IMR-90 (cell line): ENCODE data around the gene TPM3. TPM values are rescaled to one million over a fixed set of nuclear protein-coding genes. Genes with fewer than 3 reads are reported as not detected.

ENCODE experiments used
- ATAC-seq: fragments of 200-7000 bp; cut with Tn5 transposase; 2 replicates; pipeline ENCODE4 v1.9.1; 2020; ENCODE audit warnings: low read depth, mild to moderate bottlenecking, moderate library complexity
- BruUV-seq: library from RNA; stranded (reverse); fragments of 400-500 nt; replicated peaks from 2 replicates; lab custom pipeline; 2021; lab: Mats Ljungman, UMichigan
- CTCF ChIA-PET: fragments of 300-600 bp; formaldehyde crosslinking; extraction: SDS; loops from one replicate; lab custom pipeline; 2021; ENCODE audit warnings: antibody characterized with exemption; lab: Yijun Ruan, JAX
- POLR2A ChIA-PET: fragments of 300-600 bp; sonication (Branson Sonifier 250); formaldehyde crosslinking; loops from one replicate; lab custom pipeline; 2022; ENCODE audit warnings: antibody characterized with exemption; ENCODE audit not compliant: unreplicated experiment; lab: Charles Lee
- DNase-seq: peaks from one replicate; pipeline ENCODE4 v3.0.0; 2013
- H2AFZ ChIP-seq: replicated peaks from 2 replicates; pipeline ENCODE3; 2013; ENCODE audit warnings: low read length, mild to moderate bottlenecking; ENCODE audit not compliant: poor library complexity
- H2AK5ac ChIP-seq: 2 replicates; pipeline ENCODE4 v1.6.1; 2013; ENCODE audit warnings: low read depth, low read length, inconsistent platforms
- H2AK9ac ChIP-seq: replicated peaks from 2 replicates; pipeline ENCODE3; 2013; ENCODE audit warnings: mild to moderate bottlenecking, low read depth, low read length, moderate library complexity; ENCODE audit not compliant: poor library complexity
- H2BK120ac ChIP-seq: 2 replicates; pipeline ENCODE4 v1.6.1; 2013; ENCODE audit warnings: low read depth, low read length, inconsistent platforms
- H2BK15ac ChIP-seq: 3 replicates; pipeline ENCODE4 v1.6.1; 2013; ENCODE audit warnings: low read depth, low read length, inconsistent platforms
- H2BK20ac ChIP-seq: 2 replicates; pipeline ENCODE4 v1.6.1; 2013; ENCODE audit warnings: low read depth, mild to moderate bottlenecking, inconsistent platforms, low read length, moderate library complexity
- H2BK5ac ChIP-seq: 2 replicates; pipeline ENCODE4 v1.6.1; 2013; ENCODE audit warnings: mild to moderate bottlenecking, low read depth, low read length, inconsistent platforms; ENCODE audit not compliant: poor library complexity, severe bottlenecking
- H3K14ac ChIP-seq: replicated peaks from 2 replicates; pipeline ENCODE4 v1.6.1; 2013; ENCODE audit warnings: low read depth, low read length, inconsistent platforms
- H3K18ac ChIP-seq: 2 replicates; pipeline ENCODE4 v1.6.1; 2013; ENCODE audit warnings: low read depth, low read length, control low read depth
- H3K23ac ChIP-seq: 2 replicates; pipeline ENCODE4 v1.6.1; 2013; ENCODE audit warnings: low read depth, low read length, inconsistent platforms
- H3K27ac ChIP-seq: 2 replicates; pipeline ENCODE4 v1.5.1; 2013; ENCODE audit warnings: mild to moderate bottlenecking, control low read depth, low read length; ENCODE audit not compliant: insufficient read depth
- H3K27me3 ChIP-seq: 2 replicates; pipeline ENCODE4 v1.6.1; 2013; ENCODE audit warnings: low read length; ENCODE audit not compliant: control insufficient read depth, insufficient read depth
- H3K36me3 ChIP-seq: 2 replicates; pipeline ENCODE4 v1.6.1; 2013; ENCODE audit warnings: low read length, mixed read lengths; ENCODE audit not compliant: control insufficient read depth, insufficient read depth
- H3K4ac ChIP-seq: 2 replicates; pipeline ENCODE4 v1.6.1; 2013; ENCODE audit warnings: low read depth, low read length, inconsistent platforms
- H3K4me1 ChIP-seq: 2 replicates; pipeline ENCODE4 v1.6.1; 2013; ENCODE audit warnings: low read length, mixed read lengths; ENCODE audit not compliant: control insufficient read depth, insufficient read depth
- H3K4me2 ChIP-seq: 2 replicates; pipeline ENCODE4 v1.6.1; 2013; ENCODE audit warnings: low read depth, mild to moderate bottlenecking, control low read depth, low read length, moderate library complexity
- H3K4me3 ChIP-seq: 2 replicates; pipeline ENCODE4 v1.5.1; 2013; ENCODE audit warnings: low read depth, mild to moderate bottlenecking, control low read depth, low read length, moderate library complexity; ENCODE audit not compliant: insufficient read depth
- H3K56ac ChIP-seq: 2 replicates; pipeline ENCODE4 v1.6.1; 2013; ENCODE audit warnings: low read length, inconsistent platforms; ENCODE audit not compliant: insufficient read depth; ENCODE audit errors: extremely low read depth
- H3K79me1 ChIP-seq, 2 experiments: 2 replicates each; pipeline ENCODE4 v1.6.1; 2013; ENCODE audit warnings: low read length in 2 of 2, inconsistent platforms in 1 of 2, low read depth in 1 of 2
- H3K9ac ChIP-seq: 2 replicates; pipeline ENCODE4 v1.6.1; 2013; ENCODE audit warnings: low read depth, low read length, control low read depth
- H3K9me1 ChIP-seq: 2 replicates; pipeline ENCODE4 v1.6.1; 2013; ENCODE audit warnings: low read length, inconsistent platforms; ENCODE audit not compliant: insufficient read depth
- H3K9me3 ChIP-seq: 2 replicates; pipeline ENCODE4 v1.6.1; 2013; ENCODE audit warnings: low read length; ENCODE audit not compliant: control insufficient read depth, insufficient read depth
- H4K20me1 ChIP-seq: 2 replicates; pipeline ENCODE4 v1.6.1; 2013; ENCODE audit warnings: low read length, inconsistent platforms; ENCODE audit not compliant: insufficient read depth
- H4K5ac ChIP-seq: 2 replicates; pipeline ENCODE4 v1.6.1; 2013; ENCODE audit warnings: mild to moderate bottlenecking, low read depth, low read length, control low read depth
- H4K8ac ChIP-seq, 2 experiments: 2 replicates each; pipeline ENCODE4 v1.6.1; 2013; ENCODE audit warnings: low read depth in 2 of 2, low read length in 2 of 2, control low read depth in 1 of 2, inconsistent platforms in 1 of 2
- H4K91ac ChIP-seq: 2 replicates; pipeline ENCODE4 v1.6.1; 2013; ENCODE audit warnings: low read depth, low read length, inconsistent platforms; ENCODE audit not compliant: insufficient read depth
- MXI1 ChIP-seq: IDR thresholded peaks from 2 replicates; pipeline ENCODE4 v1.6.1; 2012; ENCODE audit warnings: low read depth, mild to moderate bottlenecking, low read length, moderate library complexity, borderline replicate concordance
- dilution Hi-C: fragments of 300-500 bp; cut with HindIII; formaldehyde crosslinking; loops from one replicate; pipeline ENCODE4 v1.14.3; 2018; ENCODE audit warnings: low sequenced_read_pairs; ENCODE audit not compliant: unreplicated experiment
- in situ Hi-C: fragments of 300-500 bp; cut with MboI; formaldehyde crosslinking; loops from 3 replicates; pipeline ENCODE4 v1.14.3; 2019; ENCODE audit warnings: low sequenced_read_pairs, inconsistent platforms, mixed read lengths
- intact Hi-C: fragments of 100-400 bp; cut with micrococcal nuclease; formaldehyde crosslinking; loops from 2 replicates; pipeline ENCODE4 v1.10.0; 2022
- polyA plus RNA-seq, 3 experiments: library from polyadenylated mRNA; depleted of rRNA; stranded (reverse); fragments of >200 nt; gene quantifications; 2 replicates each; pipeline ENCODE4 v1.2.3, GENCODE V29; 2012; ENCODE audit warnings: low replicate concordance in 1 of 3
- total RNA-seq: library from RNA; depleted of rRNA; stranded (reverse); fragments of >200 nt; gene quantifications from 2 replicates; pipeline ENCODE4 v1.2.3, GENCODE V29; 2012

Gene TPM3
- total and polyA plus RNA-seq, 2 of the 4 experiments (the other 2 are of a cell fraction) = 438 to 530 TPM

DNA sequence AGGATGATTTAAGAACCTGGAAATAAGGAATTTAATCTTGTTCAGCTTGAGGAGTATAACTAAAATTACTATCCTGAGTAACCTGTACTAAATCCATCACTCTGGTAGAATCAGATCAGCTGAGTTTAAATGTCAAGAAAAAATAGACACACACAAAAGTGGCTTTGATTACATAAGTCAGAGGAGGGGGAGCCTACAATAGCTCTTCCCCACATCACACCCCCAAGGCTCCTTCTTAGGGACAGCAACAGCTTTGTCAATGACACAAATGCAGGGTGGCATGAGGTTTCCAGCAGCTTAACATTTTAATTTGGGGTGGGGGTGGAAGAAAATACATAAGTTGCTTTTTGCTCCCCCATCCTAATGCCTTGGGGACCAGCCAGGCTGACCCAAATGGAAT is 24.4 kb downstream of the TPM3 start:
- H3K4ac ChIP-seq = no peak overlapping the region
- H2BK5ac ChIP-seq = no peak overlapping the region
- ChIA-PET CTCF (no interaction called here), POLR2A (no interaction called here)
- no peak overlapping the region for H2BK15ac ChIP-seq
- no peak overlapping the region for H3K4me3 ChIP-seq
- peaks cover 2% of the 10 kb centered on the region; the same call in 1 of the 2 replicates for H3K4me1 ChIP-seq
- H3K79me1 ChIP-seq = peaks cover 48 to 71% of the 10 kb centered on the region in 2 experiments
- no peak overlapping the region for H2AK5ac ChIP-seq
- BruUV-seq = no TSS peak
- no peak overlapping the region for H3K4me2 ChIP-seq
- H3K36me3 ChIP-seq = peaks cover 82% of the 10 kb centered on the region
- H4K20me1 ChIP-seq = peaks cover 30% of the 10 kb centered on the region
- H2BK20ac ChIP-seq = no peak overlapping the region
- no peak overlapping the region for H2AFZ ChIP-seq
- dilution Hi-C loops (no loop called here), intact Hi-C loops (no loop called here), in situ Hi-C loops (no loop called here)
- H3K14ac ChIP-seq = no peak overlapping the region
- H3K18ac ChIP-seq = no peak overlapping the region
- peaks cover 2% of the 10 kb centered on the region; the same call in 1 of the 2 replicates for H3K9me1 ChIP-seq
- no peaks in the 10 kb centered on the region for H3K27me3 ChIP-seq
- DNase-seq (no peak), ATAC-seq (no peak)
- H3K9ac ChIP-seq = no peak overlapping the region
- no peak overlapping the region for H2BK120ac ChIP-seq
- H4K8ac ChIP-seq = no peak overlapping the region
- H2AK9ac ChIP-seq = no peak overlapping the region
- H4K91ac ChIP-seq = no peak overlapping the region
- H3K56ac ChIP-seq = no peak overlapping the region
- TF ChIP-seq MXI1 = no peak
- no peak overlapping the region for H4K5ac ChIP-seq
- no peak overlapping the region for H3K27ac ChIP-seq
- no peaks in the 10 kb centered on the region for H3K9me3 ChIP-seq
- no peak overlapping the region for H3K23ac ChIP-seq
